IMR-90 (cell line): ENCODE results near the gene PTGR2. TPM values are rescaled to one million over a fixed set of nuclear protein-coding genes. Genes with fewer than 3 reads are reported as not detected.

Experiments used
- ATAC-seq: fragments of 200-7000 bp; cut with Tn5 transposase; 2 replicates; pipeline ENCODE4 v1.9.1; 2020; ENCODE audit warnings: low read depth, mild to moderate bottlenecking, moderate library complexity
- BruUV-seq: library from RNA; stranded (reverse); fragments of 400-500 nt; replicated peaks from 2 replicates; lab custom pipeline; 2021; lab: Mats Ljungman, UMichigan
- CTCF ChIA-PET: fragments of 300-600 bp; formaldehyde crosslinking; extraction: SDS; loops from one replicate; lab custom pipeline; 2021; ENCODE audit warnings: antibody characterized with exemption; lab: Yijun Ruan, JAX
- POLR2A ChIA-PET: fragments of 300-600 bp; sonication (Branson Sonifier 250); formaldehyde crosslinking; loops from one replicate; lab custom pipeline; 2022; ENCODE audit warnings: antibody characterized with exemption; ENCODE audit not compliant: unreplicated experiment; lab: Charles Lee
- DNase-seq: peaks from one replicate; pipeline ENCODE4 v3.0.0; 2013
- H2AFZ ChIP-seq: replicated peaks from 2 replicates; pipeline ENCODE3; 2013; ENCODE audit warnings: low read length, mild to moderate bottlenecking; ENCODE audit not compliant: poor library complexity
- H2AK5ac ChIP-seq: 2 replicates; pipeline ENCODE4 v1.6.1; 2013; ENCODE audit warnings: low read depth, low read length, inconsistent platforms
- H2AK9ac ChIP-seq: replicated peaks from 2 replicates; pipeline ENCODE3; 2013; ENCODE audit warnings: mild to moderate bottlenecking, low read depth, low read length, moderate library complexity; ENCODE audit not compliant: poor library complexity
- H2BK120ac ChIP-seq: 2 replicates; pipeline ENCODE4 v1.6.1; 2013; ENCODE audit warnings: low read depth, low read length, inconsistent platforms
- H2BK15ac ChIP-seq: 3 replicates; pipeline ENCODE4 v1.6.1; 2013; ENCODE audit warnings: low read depth, low read length, inconsistent platforms
- H2BK20ac ChIP-seq: 2 replicates; pipeline ENCODE4 v1.6.1; 2013; ENCODE audit warnings: low read depth, mild to moderate bottlenecking, inconsistent platforms, low read length, moderate library complexity
- H2BK5ac ChIP-seq: 2 replicates; pipeline ENCODE4 v1.6.1; 2013; ENCODE audit warnings: mild to moderate bottlenecking, low read depth, low read length, inconsistent platforms; ENCODE audit not compliant: poor library complexity, severe bottlenecking
- H3K14ac ChIP-seq: replicated peaks from 2 replicates; pipeline ENCODE4 v1.6.1; 2013; ENCODE audit warnings: low read depth, low read length, inconsistent platforms
- H3K18ac ChIP-seq: 2 replicates; pipeline ENCODE4 v1.6.1; 2013; ENCODE audit warnings: low read depth, low read length, control low read depth
- H3K23ac ChIP-seq: 2 replicates; pipeline ENCODE4 v1.6.1; 2013; ENCODE audit warnings: low read depth, low read length, inconsistent platforms
- H3K27ac ChIP-seq: 2 replicates; pipeline ENCODE4 v1.5.1; 2013; ENCODE audit warnings: mild to moderate bottlenecking, control low read depth, low read length; ENCODE audit not compliant: insufficient read depth
- H3K27me3 ChIP-seq: 2 replicates; pipeline ENCODE4 v1.6.1; 2013; ENCODE audit warnings: low read length; ENCODE audit not compliant: control insufficient read depth, insufficient read depth
- H3K36me3 ChIP-seq: 2 replicates; pipeline ENCODE4 v1.6.1; 2013; ENCODE audit warnings: low read length, mixed read lengths; ENCODE audit not compliant: control insufficient read depth, insufficient read depth
- H3K4ac ChIP-seq: 2 replicates; pipeline ENCODE4 v1.6.1; 2013; ENCODE audit warnings: low read depth, low read length, inconsistent platforms
- H3K4me1 ChIP-seq: 2 replicates; pipeline ENCODE4 v1.6.1; 2013; ENCODE audit warnings: low read length, mixed read lengths; ENCODE audit not compliant: control insufficient read depth, insufficient read depth
- H3K4me2 ChIP-seq: 2 replicates; pipeline ENCODE4 v1.6.1; 2013; ENCODE audit warnings: low read depth, mild to moderate bottlenecking, control low read depth, low read length, moderate library complexity
- H3K4me3 ChIP-seq: 2 replicates; pipeline ENCODE4 v1.5.1; 2013; ENCODE audit warnings: low read depth, mild to moderate bottlenecking, control low read depth, low read length, moderate library complexity; ENCODE audit not compliant: insufficient read depth
- H3K56ac ChIP-seq: 2 replicates; pipeline ENCODE4 v1.6.1; 2013; ENCODE audit warnings: low read length, inconsistent platforms; ENCODE audit not compliant: insufficient read depth; ENCODE audit errors: extremely low read depth
- H3K79me1 ChIP-seq, 2 experiments: 2 replicates each; pipeline ENCODE4 v1.6.1; 2013; ENCODE audit warnings: low read length in 2 of 2, inconsistent platforms in 1 of 2, low read depth in 1 of 2
- H3K9ac ChIP-seq: 2 replicates; pipeline ENCODE4 v1.6.1; 2013; ENCODE audit warnings: low read depth, low read length, control low read depth
- H3K9me1 ChIP-seq: 2 replicates; pipeline ENCODE4 v1.6.1; 2013; ENCODE audit warnings: low read length, inconsistent platforms; ENCODE audit not compliant: insufficient read depth
- H3K9me3 ChIP-seq: 2 replicates; pipeline ENCODE4 v1.6.1; 2013; ENCODE audit warnings: low read length; ENCODE audit not compliant: control insufficient read depth, insufficient read depth
- H4K20me1 ChIP-seq: 2 replicates; pipeline ENCODE4 v1.6.1; 2013; ENCODE audit warnings: low read length, inconsistent platforms; ENCODE audit not compliant: insufficient read depth
- H4K5ac ChIP-seq: 2 replicates; pipeline ENCODE4 v1.6.1; 2013; ENCODE audit warnings: mild to moderate bottlenecking, low read depth, low read length, control low read depth
- H4K8ac ChIP-seq, 2 experiments: 2 replicates each; pipeline ENCODE4 v1.6.1; 2013; ENCODE audit warnings: low read depth in 2 of 2, low read length in 2 of 2, control low read depth in 1 of 2, inconsistent platforms in 1 of 2
- H4K91ac ChIP-seq: 2 replicates; pipeline ENCODE4 v1.6.1; 2013; ENCODE audit warnings: low read depth, low read length, inconsistent platforms; ENCODE audit not compliant: insufficient read depth
- CEBPB ChIP-seq: IDR thresholded peaks from 2 replicates; pipeline ENCODE4 v1.6.1; 2012; ENCODE audit warnings: low read depth, low read length, improper control_type of control experiment
- SMC3 ChIP-seq: fragments of 150-350 bp; IDR thresholded peaks from 2 replicates; pipeline ENCODE4 v1.6.1; 2016; ENCODE audit warnings: low read depth, mild to moderate bottlenecking, antibody characterized with exemption, low read length, moderate library complexity
- WGBS, 2 experiments: methylation state at CpG; one replicate each; pipeline versions ENCODE4 v1.1.5 to v1.1.7; 2013; ENCODE audit warnings: missing lambda C conversion rate in 2 of 2; ENCODE audit not compliant: insufficient read length in 1 of 2; ENCODE audit errors: extremely low coverage in 2 of 2; 5-methylcytosine and 5-hydroxymethylcytosine counted together
- dilution Hi-C: fragments of 300-500 bp; cut with HindIII; formaldehyde crosslinking; loops from one replicate; pipeline ENCODE4 v1.14.3; 2018; ENCODE audit warnings: low sequenced_read_pairs; ENCODE audit not compliant: unreplicated experiment
- in situ Hi-C: fragments of 300-500 bp; cut with MboI; formaldehyde crosslinking; loops from 3 replicates; pipeline ENCODE4 v1.14.3; 2019; ENCODE audit warnings: low sequenced_read_pairs, inconsistent platforms, mixed read lengths
- intact Hi-C: fragments of 100-400 bp; cut with micrococcal nuclease; formaldehyde crosslinking; loops from 2 replicates; pipeline ENCODE4 v1.10.0; 2022
- polyA plus RNA-seq, 3 experiments: library from polyadenylated mRNA; depleted of rRNA; stranded (reverse); fragments of >200 nt; gene quantifications; 2 replicates each; pipeline ENCODE4 v1.2.3, GENCODE V29; 2012; ENCODE audit warnings: low replicate concordance in 1 of 3
- total RNA-seq: library from RNA; depleted of rRNA; stranded (reverse); fragments of >200 nt; gene quantifications from 2 replicates; pipeline ENCODE4 v1.2.3, GENCODE V29; 2012

Gene PTGR2
- total and polyA plus RNA-seq, 2 of the 4 experiments (the other 2 are of a cell fraction), result 1.3 to 3.2 TPM

- no TSS peak for BruUV-seq
- no peak overlapping the region for H2BK15ac ChIP-seq
- no peak overlapping the region for H2BK120ac ChIP-seq
- H3K56ac ChIP-seq, result no peak overlapping the region
- no peak overlapping the region for H2AK9ac ChIP-seq
- ChIA-PET POLR2A (interaction anchor here (1.7 kb wide), 1 partner anchor 16 kb away, joined by 5 read pairs; the partner anchor contains the start of gene ZNF410), CTCF (no interaction called here)
- no peak overlapping the region for H3K9ac ChIP-seq
- H2BK5ac ChIP-seq, result no peak overlapping the region
- no peak overlapping the region for H2BK20ac ChIP-seq
- H3K18ac ChIP-seq, result no peak overlapping the region
- H3K23ac ChIP-seq, result no peak overlapping the region
- no peak overlapping the region for H3K4ac ChIP-seq
- peaks cover 9% of the 10 kb centered on the region; the same call in 1 of the 2 replicates for H4K20me1 ChIP-seq
- H3K9me1 ChIP-seq, result peaks cover 4% of the 10 kb centered on the region; the same call in 1 of the 2 replicates
- in situ Hi-C loops, result no loop called here
- no peaks in the 10 kb centered on the region for H3K27me3 ChIP-seq
- no peak overlapping the region for H3K4me2 ChIP-seq
- intact Hi-C loops, result no loop called here
- no peak overlapping the region for H2AK5ac ChIP-seq
- H4K8ac ChIP-seq, result no peak overlapping the region
- peaks cover 44% of the 10 kb centered on the region for H3K36me3 ChIP-seq
- dilution Hi-C loops, result no loop called here
- no peak overlapping the region for H4K5ac ChIP-seq
- no peaks in the 10 kb centered on the region for H3K9me3 ChIP-seq
- WGBS, 2 experiments, result no CpG with 5 or more reads among the region's 3 CpGs
- no peak overlapping the region for H3K4me3 ChIP-seq
- no peak for TF ChIP-seq SMC3
- TF ChIP-seq CEBPB, result peak; percentile 77; the same call in 1 of the 2 replicates
- peak; percentile 86 for ATAC-seq
- no peak overlapping the region for H2AFZ ChIP-seq
- peak; percentile 35 for DNase-seq
- no peaks in the 10 kb centered on the region for H3K4me1 ChIP-seq
- no peak overlapping the region for H3K14ac ChIP-seq
- H3K27ac ChIP-seq, result no peak overlapping the region
- H3K79me1 ChIP-seq, result peaks cover 26 to 27% of the 10 kb centered on the region in 2 experiments
- no peak overlapping the region for H4K91ac ChIP-seq
Measured at GRCh38 chr14:73903028-73903427, 51.4 kb downstream of the PTGR2 start.
